NK-92 (cell line): ENCODE measurements around the gene LDLRAD4.
"Not testable (repeated sequence)": the region's sequence is repeated elsewhere in the genome, so short reads cannot be mapped to it uniquely, and the experiment has no call there.

Experiments used
- DNase-seq: peaks from one replicate; lab custom pipeline; 2025; ENCODE audit not compliant: unreplicated experiment; lab: John Stamatoyannopoulos, UW

The LDLRAD4 gene

DNA sequence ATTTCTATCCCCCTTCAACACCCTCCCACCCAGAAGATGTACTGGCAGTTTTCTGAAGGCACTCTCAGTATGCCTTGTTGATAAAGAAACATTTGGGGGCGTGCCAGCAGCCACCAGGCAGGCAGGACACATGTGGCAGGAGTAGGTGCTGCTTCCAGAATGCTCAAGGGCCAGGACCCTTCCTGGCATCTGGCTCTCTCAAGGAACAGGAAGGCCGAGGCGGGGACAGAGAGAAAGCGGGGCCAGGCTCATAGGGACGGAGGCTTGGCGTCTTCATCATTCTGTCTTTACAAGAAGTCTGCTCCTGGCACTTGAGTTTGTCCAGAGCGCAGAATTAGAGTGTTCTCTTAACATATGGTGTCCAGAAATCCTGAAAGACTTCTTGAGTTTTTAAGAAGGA, 386.2 kb downstream of the LDLRAD4 start:
- no peak for DNase-seq

DNA sequence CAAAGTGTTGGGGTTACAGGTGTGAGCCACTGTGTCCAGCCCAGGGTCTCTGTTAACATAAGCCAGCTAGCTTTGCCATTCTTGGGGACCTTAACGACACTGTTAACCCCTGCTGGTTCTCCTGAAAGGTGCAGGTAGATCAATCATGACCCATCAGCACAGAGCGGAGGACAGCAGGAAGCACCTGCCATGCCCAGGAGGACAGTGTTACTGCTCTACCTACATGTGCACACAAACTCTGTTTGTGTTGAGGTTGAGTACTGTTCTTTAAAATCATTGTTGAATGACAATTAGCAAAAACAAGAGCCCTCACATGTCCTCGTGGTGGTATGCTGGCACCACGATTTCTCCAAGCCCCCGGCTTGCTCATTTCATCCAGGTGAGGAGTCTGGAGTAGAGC, 386.9 kb downstream of the LDLRAD4 start:
- no peak for DNase-seq

DNA sequence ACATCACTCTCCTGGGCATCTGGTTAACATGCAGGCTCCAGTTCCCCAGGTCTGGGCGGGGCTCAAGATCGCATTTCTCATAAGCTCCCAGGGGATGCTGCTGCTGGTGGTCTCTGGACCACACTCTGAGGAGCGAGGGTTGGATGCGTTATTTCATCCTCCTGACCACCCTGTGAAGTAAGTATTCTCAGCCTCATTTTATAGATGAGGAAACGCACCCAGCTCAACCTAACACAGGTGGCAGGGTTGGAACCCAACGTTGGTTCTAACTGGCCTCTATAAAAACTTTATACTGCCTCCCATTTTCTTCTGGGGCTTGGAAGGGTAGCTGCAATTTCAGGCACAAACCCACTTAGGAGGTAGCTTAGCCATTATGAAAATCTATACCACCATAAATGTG, 387.3 kb downstream of the LDLRAD4 start:
- DNase-seq = no peak

DNA sequence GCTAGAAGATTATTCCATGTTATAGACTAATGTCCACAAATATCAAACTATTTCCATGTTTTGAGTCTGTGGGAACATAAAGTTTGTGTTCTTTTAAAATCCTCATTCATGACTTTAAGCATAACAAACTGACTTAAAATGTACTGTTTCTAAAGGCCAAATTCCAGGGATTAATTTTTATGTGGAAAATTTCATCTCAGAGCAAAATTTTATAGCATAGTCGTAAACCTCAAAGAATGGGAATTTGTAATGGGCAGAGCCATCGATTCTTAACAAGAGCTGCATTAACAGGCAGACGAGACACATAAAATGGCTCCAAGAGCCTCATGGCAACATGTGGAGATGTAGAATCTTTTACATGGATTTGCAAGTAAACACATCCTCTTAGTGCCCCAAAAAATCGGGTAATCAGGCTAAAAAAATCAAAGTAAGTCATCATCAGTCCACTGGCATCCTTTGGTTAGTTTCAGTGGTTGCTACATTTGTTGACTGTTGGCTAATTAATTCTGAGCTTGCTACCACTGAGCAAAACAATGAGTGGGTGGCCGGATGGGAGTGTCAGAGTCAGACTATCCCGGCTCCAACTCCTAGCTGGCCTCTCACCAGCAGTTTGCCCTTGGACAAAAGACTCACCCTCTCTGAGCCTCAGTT, 388.2 kb downstream of the LDLRAD4 start:
- DNase-seq = no peak

DNA sequence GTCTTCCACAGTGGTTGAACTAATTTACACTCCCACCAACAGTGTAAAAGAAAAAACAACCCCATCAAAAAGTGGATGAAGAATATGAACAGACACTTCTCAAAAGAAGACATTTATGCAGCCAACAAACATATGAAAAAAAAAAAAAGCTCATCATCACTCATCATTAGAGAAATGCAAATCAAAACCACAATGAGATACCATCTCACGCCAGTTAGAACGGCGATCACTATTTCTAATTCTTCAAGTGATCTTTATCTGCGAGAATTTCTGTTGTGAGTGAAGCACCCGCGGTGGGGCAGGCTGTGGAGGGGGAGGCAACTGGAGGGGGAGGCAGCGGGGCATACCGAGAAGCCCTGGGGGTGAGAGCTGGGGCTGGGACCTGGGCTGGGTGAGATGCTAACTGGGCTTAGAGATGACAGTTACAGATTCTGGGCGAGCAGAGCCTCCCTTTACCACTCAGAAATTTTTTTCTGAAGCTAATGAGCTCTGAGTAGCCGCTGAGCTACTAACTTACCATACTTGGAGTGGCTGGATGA, 389.5 kb downstream of the LDLRAD4 start:
- DNase-seq = not testable (repeated sequence)

DNA sequence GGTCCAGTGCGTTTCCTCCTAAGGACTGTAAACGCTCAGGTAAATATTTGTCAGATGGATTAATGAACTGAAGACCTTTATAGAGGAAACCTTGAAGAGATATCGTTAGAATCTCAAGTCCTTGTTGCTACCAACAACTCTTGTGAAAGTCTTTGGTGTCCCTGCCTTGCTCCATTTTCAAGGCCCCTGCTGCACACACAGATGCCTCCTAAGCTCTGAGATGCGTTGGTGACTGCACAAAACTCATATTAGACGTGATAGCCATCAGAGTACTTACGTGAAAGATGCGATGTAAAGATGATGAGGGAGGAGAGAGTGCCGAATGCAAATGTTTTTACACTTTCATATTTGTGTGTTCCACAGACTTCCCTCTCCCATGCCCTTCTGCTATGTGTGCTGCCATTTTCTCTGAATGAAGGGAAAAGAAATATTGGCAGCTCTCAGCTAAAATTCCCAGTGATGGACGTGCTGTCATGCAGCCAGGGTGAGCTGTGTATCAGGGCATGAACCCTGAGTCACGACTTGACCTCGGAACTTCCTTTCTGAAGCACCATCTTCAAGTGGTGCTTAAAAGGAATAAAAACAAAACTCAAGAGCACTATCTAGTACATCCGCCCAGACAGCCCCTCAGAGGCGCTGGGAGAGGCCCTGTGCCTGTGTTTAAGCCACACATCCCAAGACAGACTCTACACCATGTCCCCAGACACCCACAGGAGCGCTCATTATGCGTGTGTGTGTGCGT, 390.4 kb downstream of the LDLRAD4 start:
- no peak for DNase-seq

DNA sequence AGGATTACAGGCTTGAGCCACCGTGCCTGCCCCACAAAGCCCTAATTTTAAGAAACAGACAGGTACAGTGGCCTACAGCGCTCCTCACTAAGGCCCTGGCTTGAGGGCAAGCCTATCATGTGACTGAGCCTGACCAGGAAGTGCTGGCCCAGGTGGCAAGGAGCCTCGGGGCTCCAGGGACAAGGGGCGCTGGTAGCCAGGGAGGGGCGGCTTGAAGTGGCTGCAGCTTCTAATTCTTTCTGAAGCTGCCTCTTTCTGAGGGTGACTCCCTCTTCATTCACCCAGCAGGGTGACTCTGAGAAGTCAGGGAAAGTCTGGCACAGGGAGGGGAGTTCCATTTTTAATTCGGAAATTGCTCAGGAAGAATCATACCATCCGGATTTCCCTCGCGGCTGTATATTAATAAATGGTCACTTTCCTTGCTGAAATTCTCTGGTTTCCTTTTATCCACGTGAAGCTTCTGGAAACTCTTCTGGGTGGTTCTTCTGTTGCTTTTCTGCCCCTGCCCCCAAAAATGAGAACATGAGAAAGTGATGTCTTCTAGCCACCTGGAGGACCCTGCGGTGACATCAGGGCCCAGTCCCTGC, 392.1 kb downstream of the LDLRAD4 start:
- DNase-seq = no peak

DNA sequence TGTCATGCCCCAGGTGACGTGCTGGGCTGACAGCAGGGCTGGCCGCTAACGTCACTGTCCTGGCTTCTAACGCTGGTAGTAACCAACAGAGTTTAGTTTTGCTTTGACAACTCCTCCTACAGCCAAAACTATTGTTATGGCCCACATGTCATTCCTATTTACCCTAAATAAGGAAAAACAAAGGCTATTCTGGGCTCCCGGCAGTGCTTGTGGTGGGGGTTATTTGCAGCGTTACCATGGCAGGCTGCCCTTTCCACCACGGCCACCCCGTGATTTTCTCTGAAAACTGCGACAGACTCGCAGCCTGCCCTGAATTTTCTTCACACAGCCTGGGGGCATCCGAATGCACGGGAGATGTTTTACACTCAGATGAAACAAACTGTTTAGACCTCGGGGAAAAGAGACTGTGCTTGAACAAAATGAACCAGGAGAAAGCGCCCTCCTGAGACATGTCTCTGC, 392.6 kb downstream of the LDLRAD4 start:
- no peak for DNase-seq

DNA sequence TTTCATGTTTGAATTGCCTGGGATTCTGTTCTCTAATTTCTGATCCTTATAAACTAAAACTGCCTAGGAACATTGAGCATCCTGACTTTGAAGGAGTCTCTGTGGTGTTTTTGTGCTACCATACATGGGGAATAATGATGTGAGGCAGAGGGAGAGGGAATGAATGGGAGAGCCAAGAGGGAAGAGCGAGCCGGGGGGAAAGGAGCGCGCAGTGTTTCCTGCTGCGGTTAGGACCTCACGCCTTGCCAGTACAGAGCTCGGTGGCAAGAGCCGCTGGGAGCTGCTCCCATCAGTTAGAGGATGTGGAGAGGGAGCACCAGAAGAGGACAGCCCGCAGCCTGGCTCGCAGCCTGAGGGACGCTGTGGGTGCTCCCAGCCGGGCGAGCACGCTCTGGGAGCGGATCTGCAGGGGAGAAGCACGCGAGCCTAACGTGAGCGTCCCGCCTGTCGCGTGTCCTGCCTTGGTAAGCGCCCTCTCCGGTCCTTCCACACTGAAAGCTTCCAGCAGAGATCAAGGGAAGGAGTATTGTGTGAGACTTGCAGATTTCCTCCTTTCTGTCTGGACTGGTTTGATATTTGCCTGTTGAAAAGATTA, 393.1 kb downstream of the LDLRAD4 start:
- no peak for DNase-seq

DNA sequence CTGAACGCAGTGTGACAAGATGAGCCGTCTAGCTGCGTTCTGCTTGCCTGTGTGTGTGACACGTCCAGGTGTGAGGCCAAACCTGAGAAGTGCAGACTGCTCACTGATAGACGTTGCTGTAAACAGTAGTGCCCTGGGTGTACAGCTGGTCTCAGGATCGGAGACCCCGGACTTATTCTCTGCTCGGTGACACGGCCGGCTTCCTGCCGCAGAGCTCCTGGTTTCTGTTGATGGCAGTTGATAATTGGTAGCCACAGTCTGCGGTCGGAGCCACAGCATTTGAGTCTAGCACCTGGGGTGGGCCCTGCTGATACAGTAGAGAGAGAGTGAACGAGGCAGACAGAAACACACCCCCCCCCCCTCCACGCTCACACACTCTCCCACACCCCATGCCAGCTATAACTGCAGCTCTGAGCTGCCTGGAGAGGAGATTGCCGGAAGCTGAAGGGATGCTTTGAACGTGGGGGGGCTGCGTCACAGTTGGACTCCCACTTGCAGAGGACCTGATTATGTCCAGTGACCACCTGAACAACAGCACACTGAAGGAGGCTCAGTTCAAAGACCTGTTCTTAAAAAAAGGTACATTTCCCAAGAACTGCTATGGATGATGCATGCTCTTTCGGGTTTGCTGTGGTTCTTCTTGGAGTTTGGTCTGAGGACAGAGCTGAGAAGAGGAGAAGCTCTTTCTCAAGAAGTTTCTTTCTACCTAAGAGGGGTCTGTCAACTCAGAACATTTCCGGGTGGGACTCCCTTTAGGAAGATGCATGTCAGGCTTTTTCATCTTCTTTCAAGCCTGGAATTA, 393.8 kb downstream of the LDLRAD4 start:
- no peak for DNase-seq

DNA sequence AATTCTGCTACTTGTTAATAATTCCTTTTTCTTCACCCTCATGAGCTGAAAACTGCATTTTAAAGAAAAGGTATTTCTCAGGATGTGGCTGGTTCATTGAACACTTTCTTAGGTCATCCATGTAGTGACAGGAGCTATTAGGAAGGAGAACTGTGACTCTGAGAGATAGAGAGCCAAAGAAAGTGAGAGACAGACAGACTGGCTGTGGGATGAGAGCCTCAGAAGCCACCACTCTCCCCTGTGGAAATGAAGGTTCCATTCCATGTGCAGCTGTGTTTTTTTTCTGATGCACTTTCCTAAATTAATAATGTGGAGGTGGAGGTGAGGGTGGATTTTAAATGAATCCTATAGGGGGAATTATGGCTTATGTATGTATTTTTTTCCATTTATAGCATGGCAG, 394.5 kb downstream of the LDLRAD4 start:
- DNase-seq = no peak

DNA sequence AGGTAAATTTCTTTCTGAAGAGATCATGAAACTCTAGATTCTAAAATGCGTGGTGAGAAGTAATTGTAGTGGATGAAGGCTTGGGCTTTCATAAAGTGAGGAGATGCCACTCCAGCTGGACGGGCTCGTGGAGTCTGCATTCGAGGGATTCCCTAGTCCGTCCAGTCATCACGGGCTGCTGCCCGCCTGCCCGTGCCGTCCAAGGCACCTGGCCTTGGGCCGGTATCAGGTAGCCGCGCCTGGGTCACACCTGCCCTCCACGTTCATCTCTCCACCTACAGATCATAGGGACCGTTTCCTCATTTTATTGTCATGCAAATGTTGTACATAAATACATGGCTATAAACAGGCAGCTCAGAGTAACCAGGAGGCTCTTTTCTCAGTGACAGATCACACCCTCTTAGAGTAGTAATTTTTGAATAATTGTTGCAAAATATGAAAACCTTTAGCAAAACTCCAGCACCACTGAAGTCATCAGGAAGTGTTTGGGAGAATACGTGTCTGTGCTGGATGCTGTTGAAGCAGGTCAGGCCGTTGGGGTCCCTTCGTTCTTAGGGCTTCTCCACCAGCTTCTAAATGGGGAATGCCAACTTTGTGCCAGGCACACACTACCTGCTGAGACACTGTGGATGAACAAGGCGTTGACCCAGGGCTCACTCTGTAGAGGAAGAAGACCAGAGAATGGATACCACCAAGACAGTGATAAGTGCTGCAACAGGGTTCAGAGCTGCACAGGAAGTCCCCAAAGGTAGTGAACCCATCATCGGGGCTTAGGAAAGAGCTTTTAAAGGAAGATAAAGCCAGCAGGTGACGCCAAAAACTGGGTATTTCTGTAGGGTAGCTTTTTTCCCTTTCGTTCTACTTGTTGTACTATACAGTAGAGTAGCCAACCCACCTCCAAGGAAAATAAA, 395.3 kb downstream of the LDLRAD4 start:
- DNase-seq = no peak

DNA sequence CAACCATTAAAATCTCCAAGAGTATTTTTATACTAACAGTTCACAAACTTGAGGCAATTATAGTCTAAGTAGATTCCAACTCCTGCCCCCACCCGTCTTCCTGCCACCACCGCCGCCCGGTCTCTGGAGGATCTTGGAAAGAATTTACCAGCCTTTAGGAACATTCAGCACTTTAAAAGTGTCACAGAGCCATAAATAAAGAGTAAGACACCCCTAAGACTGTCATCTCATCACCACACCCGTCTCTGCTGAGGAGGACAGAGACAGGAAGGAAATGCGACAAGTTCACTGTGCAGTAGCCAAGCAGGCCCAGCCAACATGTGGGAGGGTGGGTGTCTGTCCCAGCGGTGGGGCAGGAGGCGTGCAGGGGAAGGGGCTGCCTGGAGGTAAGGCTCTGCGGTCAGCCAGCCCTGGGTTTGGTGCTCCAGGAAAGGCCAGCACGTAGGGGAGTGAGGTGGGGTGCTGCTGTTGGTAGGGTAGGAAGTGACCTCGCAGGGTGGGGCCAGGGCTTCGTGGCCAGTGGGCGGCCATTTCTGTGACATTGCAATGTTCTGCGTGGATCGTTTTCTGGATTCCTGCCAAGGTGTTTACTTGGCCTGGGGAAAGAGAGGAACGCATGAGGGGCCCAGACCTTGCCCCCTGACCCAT, 396.2 kb downstream of the LDLRAD4 start:
- DNase-seq = no peak

DNA sequence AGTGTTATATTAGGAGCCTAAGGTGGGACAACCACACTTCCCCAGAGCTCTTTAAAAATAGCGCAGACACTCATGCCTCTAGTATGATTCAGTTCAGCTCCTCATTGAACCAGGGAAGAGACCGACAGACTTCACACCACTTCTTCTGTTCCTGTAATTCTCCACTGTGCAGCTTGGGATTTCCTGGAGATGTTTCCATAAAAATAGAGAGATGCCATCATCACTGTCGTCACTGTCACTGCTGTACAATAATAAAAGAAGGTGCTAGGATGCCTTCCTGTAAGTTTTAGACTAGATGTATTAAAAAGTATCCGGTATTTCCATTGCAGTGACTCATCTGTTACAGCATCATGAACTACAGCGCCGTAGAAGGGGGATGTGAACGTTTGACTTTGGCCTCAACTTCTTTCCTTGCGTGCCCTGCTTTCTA, 396.9 kb downstream of the LDLRAD4 start:
- no peak for DNase-seq

DNA sequence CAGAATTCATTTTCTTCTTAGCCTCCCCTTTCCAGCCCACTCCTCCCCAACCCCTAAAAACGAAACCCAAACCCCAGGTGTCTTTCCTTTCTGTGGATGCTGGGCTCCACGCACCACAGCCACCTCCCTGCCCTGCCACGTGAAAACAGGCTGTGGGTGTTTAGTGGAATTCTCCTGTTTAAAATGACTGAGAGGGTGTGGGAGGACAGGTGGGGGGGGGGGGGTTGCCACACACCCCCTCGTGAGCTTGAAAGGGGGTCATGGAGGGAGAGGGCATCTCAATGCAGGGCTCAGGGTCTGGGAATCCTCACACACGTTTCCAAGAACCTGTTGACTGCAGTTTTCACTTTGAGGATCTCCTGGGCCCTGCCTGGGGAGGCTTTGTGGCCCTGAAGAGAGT, 397.5 kb downstream of the LDLRAD4 start:
- DNase-seq = no peak

DNA sequence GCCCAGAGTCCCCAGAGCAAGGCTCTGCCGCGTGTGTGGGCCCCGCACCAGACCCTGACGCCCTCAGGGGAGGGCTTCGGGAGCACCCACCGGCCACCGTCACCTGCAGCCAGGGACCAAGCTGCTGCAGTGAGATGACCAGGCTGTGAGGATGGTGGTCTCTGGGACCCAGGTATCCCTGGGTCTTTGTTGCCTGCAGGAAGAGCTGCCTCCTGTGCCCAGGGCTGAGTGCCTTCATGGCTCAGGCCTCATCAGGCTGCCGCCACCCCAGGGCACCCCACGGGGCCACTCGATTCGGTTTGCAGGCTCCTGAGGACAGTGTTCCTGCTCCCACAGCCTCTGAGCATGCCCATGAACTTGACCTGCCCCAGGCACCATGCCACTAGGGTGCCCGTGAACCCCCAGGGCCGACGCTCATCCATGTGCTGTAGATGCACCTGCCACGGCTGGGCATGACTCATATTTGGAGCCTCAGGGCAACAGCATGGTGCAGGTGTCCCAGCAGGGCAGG, 398.0 kb downstream of the LDLRAD4 start:
- DNase-seq = no peak

DNA sequence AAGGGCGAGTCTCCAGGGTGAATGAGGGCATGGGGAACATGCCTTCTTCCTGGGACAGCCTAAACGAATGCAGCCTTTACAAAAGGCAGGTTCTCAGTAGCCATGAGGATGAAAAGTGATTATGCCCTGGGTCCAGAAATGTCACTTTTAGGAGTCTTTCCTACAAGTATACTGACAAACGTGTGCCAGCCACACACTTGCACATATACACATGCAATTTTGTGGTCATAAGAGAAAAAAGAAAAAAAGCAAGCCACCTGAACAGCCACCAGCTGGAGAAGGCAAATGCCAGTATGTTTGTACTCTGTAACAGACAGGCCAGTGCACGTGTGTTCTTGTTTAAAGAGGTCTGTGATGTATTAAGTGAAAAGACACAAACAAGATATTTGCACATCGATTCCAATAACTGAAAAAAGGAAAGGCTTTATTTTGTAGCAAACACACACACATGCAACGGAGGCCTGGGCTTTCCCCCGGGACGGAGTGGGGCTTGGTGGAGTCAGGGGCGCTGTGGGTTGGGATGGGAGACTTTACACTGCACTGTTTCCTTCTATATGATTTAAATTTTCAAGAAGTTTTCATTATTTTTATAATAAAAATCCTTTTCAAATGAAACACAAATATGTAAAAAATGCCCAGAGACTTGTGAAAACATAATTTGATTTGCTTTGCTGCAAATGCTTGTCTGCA, 399.4 kb downstream of the LDLRAD4 start:
- DNase-seq = no peak

DNA sequence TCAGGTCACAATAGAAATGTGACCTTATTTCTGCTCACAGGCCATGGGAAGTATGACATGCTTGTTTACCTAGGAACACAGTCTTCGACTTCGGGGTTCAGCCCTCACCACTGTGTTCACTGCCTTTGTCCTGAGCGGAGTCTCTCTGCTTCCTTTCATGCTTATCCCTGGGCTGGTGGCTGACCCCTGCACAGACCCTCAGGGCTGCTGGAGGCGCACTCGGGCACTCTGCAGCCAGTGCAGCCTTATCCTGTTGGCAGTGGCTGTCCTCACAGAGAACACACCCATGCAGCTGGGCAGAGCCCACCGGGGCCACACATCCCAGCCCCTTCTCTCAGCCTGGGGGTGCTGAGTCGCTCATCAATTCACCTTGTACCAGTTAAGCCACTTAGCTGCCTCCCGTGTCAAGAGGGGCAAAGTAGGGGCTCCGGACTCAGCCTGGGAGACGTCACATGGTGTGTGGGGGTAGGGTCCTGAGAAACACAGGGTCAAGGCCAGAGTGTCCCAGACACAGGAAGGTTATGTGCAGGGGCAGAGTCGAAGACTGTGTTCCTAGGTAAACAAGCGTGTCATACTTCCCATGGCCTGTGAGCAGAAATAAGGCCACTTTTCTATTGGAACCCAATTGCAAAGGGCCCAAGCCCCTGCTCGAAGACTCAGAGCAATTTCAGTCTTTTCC, 400.3 kb downstream of the LDLRAD4 start:
- no peak for DNase-seq
